IMR-90 (cell line): ENCODE results near the gene GUCY1A2.

Experiments
- BHLHE40 ChIP-seq: fragments of 150-350 bp; IDR thresholded peaks from 2 replicates; pipeline ENCODE4 v1.6.1; 2016; ENCODE audit warnings: mild to moderate bottlenecking, low read depth, low read length
- CEBPB ChIP-seq: IDR thresholded peaks from 2 replicates; pipeline ENCODE4 v1.6.1; 2012; ENCODE audit warnings: low read depth, low read length, improper control_type of control experiment
- FOS ChIP-seq: fragments of 150-350 bp; IDR thresholded peaks from 2 replicates; pipeline ENCODE4 v1.6.1; 2016; ENCODE audit warnings: low read depth, low read length
- MAFK ChIP-seq: IDR thresholded peaks from 2 replicates; pipeline ENCODE4 v1.6.1; 2012; ENCODE audit warnings: low read depth, low read length, improper control_type of control experiment
- MAZ ChIP-seq: IDR thresholded peaks from 2 replicates; pipeline ENCODE4 v1.6.1; 2012; ENCODE audit warnings: low read depth, mild to moderate bottlenecking, low read length, improper control_type of control experiment, moderate library complexity, borderline replicate concordance
- POLR2A ChIP-seq: IDR thresholded peaks from 2 replicates; pipeline ENCODE4 v1.6.1; 2012; ENCODE audit warnings: mild to moderate bottlenecking, low read depth, low read length
- RCOR1 ChIP-seq: IDR thresholded peaks from 2 replicates; pipeline ENCODE4 v1.6.1; 2012; ENCODE audit warnings: mild to moderate bottlenecking, low read length, improper control_type of control experiment; ENCODE audit not compliant: insufficient replicate concordance
- SMC3 ChIP-seq: fragments of 150-350 bp; IDR thresholded peaks from 2 replicates; pipeline ENCODE4 v1.6.1; 2016; ENCODE audit warnings: low read depth, mild to moderate bottlenecking, antibody characterized with exemption, low read length, moderate library complexity
- TF ChIP-seq, protein P1 (sequence below): conservative IDR thresholded peaks from 2 replicates; pipeline ENCODE4 v1.5.1; 2012; ENCODE audit warnings: mild to moderate bottlenecking, low read depth, low read length, improper control_type of control experiment
- TF ChIP-seq, protein P2 (sequence below): fragments of 150-350 bp; IDR thresholded peaks from 2 replicates; pipeline ENCODE4 v1.6.1; 2017; ENCODE audit warnings: mild to moderate bottlenecking, antibody characterized with exemption, low read length, low read depth

GRCh38 chr11:106990331-106990730 lies 27.9 kb downstream of the GUCY1A2 start:
- TF ChIP-seq, protein P1, sequence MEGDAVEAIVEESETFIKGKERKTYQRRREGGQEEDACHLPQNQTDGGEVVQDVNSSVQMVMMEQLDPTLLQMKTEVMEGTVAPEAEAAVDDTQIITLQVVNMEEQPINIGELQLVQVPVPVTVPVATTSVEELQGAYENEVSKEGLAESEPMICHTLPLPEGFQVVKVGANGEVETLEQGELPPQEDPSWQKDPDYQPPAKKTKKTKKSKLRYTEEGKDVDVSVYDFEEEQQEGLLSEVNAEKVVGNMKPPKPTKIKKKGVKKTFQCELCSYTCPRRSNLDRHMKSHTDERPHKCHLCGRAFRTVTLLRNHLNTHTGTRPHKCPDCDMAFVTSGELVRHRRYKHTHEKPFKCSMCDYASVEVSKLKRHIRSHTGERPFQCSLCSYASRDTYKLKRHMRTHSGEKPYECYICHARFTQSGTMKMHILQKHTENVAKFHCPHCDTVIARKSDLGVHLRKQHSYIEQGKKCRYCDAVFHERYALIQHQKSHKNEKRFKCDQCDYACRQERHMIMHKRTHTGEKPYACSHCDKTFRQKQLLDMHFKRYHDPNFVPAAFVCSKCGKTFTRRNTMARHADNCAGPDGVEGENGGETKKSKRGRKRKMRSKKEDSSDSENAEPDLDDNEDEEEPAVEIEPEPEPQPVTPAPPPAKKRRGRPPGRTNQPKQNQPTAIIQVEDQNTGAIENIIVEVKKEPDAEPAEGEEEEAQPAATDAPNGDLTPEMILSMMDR = no peak
- TF ChIP-seq RCOR1 = no peak
- no peak for TF ChIP-seq MAFK
- TF ChIP-seq SMC3 = no peak
- TF ChIP-seq POLR2A = no peak
- no peak for TF ChIP-seq BHLHE40
- no peak for TF ChIP-seq MAZ
- no peak for TF ChIP-seq CEBPB
- TF ChIP-seq, protein P2, sequence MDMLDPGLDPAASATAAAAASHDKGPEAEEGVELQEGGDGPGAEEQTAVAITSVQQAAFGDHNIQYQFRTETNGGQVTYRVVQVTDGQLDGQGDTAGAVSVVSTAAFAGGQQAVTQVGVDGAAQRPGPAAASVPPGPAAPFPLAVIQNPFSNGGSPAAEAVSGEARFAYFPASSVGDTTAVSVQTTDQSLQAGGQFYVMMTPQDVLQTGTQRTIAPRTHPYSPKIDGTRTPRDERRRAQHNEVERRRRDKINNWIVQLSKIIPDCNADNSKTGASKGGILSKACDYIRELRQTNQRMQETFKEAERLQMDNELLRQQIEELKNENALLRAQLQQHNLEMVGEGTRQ = no peak
- TF ChIP-seq FOS = no peak
